ENCODE measurements around the gene XG.
"Not testable (repeated sequence)": the region's sequence is repeated elsewhere in the genome, so short reads cannot be mapped to it uniquely, and the experiment has no call there.

Gene XG

DNA sequence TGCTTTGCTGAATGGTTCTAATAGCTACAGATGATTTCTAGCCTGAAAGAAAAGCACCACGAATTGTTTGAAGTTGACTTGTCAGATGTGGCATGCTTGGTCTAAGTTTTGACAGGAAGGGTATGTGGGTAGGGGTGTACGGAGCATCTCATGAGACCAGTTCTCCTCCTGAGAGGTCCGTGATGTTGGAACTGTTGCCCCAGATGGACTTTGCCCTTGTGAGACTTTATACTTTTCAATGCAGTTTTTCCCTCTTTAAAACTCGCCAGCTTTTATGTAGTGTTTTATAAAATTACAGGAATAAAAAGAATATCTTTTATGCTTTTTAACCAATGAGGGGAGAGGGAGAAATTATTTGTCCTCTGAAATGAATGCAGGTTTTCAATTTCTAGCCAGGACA lies 16.6 kb upstream of the XG start:
- no peak for DNase-seq

DNA sequence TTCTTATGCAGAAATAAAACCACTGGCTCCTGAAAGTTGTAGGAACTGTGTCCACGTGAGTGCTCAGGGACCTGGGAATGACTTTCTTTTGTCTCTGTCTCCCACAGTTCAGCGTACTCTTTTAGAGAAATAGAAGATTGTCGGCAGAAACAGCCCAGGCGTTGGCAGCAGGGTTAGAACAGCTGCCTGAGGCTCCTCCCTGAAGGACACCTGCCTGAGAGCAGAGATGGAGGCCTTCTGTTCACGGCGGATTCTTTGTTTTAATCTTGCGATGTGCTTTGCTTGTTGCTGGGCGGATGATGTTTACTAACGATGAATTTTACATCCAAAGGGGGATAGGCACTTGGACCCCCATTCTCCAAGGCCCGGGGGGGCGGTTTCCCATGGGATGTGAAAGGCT lies 11.2 kb upstream of the XG start:
- no peak for DNase-seq

DNA sequence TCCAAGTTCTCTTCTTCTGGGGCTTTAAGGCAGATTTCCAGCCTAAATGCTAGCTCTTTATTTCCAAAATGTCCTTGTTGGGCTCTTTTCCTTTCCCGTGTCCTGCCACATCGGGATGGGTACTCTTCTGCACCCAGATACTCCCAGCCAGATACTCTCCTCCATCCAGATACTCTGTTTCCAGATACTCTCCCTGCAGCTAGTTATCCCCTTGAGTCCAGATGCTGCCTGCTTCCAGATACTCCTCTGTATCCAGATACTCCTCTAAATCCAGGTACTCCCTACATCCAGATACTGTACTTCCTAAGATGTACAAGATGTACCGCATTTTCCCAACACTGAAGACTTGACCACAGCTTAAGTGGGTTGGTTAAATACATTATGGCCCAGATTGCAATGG lies 10.5 kb upstream of the XG start:
- no peak for DNase-seq

DNA sequence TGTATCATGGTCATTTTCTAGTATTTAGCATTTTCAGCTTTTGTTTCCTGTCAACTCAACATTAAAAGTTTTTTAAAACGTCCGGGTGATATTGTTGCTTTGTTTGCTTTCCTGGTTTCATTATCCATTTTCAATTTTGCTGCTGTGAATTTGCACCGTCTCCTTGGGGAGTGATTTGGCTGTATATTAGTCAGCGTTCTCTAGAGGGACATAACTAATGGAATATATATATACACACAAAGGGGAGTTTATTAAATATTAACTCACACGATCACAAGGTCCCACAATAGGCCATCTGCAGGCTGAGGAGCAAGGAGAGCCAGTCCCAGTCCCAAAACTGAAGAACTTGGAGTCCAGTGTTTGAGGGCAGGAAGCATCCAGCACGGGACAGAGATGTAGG lies 5.6 kb upstream of the XG start:
- DNase-seq: not testable (repeated sequence)

DNA sequence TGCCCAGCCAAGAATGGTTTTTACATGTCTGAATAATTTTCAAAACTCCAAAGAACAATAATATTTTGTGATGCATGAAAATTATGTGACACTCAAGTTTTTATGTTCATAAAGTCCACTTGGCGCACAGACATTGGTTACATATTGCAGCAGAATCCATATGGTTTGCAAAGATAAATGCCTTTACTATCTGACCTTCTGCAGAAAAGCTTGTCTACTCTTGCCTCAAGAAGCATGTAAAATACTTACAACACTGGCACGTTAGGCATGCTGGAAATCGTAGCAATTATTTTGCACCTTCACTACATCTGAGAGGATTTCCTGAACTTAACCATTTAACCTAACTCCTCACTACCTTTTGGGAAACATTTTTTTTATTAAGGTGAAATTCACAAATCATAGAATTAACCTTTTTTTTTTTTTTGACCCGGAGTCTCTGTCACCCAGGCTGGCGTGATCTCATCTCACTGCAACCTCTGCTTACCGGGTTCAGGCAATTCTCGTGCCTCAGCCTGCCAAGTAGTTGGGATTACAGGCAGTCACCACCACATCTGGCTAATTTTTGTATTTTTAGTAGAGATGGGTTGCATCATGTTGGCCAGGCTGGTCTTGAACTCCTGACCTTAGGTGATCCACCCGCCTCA lies 3.5 kb upstream of the XG start:
- DNase-seq: no peak

DNA sequence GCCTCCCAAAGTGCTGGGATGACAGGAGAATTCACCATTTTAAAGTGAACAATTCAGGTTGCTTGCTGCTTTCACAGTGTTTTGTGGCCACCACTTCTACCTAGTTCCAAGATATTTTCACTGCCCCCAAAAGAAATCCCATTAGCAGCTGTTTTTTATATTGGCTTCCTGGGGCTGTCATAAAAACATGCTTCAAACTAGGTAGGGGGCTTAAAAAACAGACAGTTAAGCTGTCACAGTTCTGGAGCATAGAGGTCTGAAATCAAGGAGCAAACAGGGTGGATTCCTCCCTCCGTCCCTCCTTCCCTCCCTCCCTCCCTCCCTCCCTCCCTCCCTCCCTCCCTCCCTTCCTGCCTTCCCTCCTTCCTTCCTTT lies 3.0 kb upstream of the XG start:
- no peak for DNase-seq

DNA sequence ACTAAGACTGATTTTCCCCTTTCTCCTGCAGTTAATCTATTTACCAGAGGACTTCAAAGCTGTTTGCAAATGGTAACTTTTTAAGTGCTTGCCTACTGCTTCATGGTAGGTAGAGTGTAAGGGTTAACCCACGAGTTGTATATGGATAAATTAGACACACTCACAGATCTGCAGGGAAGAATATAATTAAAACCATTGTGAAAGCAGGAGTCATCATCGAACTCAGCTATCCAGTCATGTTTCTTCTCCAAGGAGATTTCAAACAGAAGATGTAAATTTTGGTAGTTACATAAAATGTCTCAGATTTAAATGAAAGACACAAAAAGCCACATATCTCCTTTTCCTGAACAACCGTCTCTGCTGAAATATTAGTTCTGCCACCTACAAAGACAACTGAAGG lies 549 bp upstream of the XG start:
- DNase-seq: no peak

DNA sequence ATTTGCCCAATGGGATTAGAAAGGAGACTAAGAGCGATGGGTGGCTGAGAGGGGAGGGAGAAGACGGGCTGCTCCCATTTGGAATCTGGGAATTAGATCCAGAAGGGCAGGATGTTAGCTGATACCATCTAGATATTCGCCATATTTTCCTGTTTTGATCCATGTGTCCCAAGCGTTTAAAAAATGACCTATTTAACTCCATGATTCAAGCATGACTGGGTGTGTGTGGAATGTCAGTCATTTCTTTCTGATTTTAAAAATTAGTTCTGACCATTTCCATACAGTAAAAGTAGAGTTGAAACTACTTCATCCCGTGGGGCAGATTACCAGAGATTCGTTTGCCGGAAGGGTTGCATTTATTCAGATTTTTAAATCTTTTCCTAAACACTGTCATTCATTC lies 601 bp downstream of the XG start:
- DNase-seq: not testable (repeated sequence)

DNA sequence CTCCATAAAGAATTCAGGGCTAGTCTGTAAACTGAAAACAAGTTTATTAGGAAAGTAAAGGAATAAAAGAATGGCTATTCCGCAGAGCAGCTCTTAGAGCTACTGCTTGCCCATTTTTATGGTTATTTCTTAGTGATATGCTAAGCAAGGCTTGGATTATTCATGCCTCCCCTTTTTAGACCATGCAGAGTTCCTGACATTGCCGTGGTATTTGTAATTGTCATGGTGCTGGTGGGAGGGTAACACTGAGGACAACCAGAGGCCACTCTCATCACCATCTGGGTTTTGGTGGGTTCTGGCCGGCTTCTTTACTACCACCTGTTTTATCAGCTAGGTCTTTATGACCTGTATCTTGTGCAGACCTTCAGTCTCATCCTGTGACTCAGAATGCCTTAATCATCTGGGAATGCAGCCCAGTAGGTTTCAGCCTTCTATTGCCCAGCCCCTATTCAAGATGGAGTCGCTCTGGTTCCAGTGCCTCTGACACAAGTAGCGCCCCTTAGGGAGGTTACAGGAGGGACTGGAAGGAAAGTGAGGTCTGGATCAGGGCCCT lies 3.4 kb downstream of the XG start:
- not testable (repeated sequence) for DNase-seq

DNA sequence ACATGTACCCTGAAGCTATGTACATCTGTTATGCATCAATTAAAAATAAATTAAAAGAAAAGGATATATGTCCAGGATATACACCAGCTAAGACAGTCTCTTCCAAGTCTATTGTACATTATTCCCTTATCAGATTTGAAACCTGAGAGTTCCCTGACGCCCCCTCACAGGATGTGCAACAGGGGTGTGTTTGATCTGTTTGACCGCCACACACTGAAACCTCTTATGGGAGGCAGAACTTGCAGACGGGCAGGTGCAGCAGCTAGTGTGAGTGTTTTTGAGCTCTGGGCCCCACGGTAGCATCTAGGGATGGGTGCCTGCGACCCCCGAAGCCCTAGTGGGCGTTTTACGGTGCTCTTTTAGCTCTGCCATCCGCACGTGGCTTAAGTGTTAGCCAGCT lies 4.7 kb downstream of the XG start:
- DNase-seq: no peak

DNA sequence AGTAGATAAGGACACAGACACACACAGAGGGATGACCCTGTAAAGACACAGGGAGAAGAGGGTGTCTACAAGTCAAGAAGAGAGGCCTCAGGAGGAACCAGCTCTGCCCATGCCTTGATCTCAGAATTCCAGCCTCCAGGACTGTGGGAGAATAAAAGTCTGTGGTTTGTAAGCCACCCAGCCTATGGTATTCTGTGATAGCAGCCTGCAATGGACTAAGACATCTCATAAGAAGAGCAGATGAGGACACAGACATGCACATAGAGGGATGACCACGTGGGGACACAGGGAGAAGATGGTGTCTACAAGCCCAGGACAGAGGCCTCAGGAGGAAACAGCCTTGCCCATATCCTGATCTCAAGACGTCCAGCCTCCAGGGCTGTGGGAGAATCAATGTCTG lies 9.4 kb downstream of the XG start:
- DNase-seq: no peak

DNA sequence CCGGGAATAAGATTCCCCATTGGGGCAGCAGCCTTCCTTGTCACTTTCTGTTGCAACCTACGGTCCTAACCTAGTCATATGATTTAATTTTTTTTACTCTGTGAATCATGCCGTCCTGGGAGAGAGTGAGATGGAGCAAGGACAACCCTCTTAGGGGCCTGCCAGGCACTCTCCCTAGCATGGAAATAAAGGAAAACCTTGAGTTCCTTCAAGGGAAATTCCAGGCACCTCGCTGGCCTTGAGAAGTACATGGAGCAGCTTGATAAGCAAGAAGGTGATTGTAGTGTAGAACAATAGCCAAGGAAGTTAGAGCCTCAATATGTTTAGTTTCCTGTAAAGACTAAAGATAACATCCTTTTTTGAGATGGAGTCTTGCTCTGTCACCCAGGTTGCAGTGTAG lies 10.8 kb downstream of the XG start:
- not testable (repeated sequence) for DNase-seq

DNA sequence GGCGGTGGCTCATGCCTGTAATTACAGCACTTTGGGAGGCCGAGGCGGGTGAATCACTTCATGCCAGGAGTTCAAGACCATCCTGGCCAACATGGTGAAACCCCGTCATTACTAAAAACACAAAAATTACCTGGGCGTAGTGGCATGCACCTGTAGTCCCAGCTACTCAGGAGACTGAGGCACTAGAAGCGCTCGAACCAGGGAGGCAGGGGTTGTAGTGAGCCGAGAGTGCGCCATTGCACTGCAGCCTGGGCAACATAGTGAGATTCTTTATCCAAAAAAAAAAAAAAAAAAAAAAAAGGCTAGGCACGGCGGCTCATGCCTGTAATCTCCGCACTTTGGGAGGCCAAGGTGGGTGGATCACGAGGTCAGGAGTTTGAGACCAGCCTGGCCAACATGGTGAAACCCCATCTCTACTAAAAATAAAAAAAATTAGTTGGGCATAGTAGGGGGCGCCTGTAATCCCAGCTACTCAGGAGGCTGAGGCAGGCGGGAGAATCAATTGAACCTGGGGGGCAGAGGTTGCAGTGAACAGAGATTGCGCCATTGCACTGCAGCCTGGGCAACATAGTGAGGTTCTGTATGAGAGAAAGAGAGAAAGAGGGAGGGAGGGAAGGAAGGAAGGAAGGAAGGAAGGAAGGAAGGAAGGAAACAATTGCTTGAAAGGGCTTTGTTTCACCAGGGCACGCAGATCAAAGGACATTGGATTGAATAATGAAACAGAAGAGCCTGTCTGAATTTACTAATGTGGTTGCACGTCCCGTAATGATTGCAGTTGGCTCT lies 13.1 kb downstream of the XG start:
- DNase-seq: not testable (repeated sequence)

DNA sequence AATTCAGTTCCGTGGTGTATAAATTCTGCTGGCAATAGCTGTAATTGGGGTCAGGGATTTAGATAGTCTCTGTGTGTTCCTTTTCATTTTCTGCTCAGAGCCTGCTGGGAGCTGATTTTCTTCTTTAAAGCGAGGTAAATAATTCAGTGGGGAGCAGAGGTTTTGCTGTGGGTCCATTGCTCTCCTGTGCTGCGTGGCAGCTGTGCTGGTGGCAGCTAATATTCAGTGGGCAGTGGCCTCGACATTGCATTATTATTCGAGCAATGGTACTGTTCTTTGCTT lies 13.7 kb downstream of the XG start:
- no peak for DNase-seq

DNA sequence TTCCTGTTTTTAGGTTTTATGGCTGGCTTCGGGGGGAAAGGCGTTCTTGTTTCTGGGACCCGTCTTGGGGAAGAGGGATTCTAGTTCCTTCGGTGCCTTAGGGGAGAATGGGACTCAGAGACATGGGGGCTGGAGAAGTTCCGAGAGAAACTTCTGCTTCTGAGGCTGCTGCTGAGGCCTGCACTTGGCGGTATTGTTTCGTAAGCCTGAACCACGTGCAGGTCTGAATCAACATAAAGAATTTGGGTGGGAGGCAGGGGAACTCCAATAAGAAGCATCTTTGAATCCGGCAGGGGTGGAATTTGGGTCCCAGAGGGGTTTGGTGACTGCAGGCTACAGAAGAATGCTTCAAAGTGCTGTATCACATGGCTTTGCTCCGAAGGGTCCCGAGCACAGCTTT lies 15.1 kb downstream of the XG start:
- DNase-seq: no peak

DNA sequence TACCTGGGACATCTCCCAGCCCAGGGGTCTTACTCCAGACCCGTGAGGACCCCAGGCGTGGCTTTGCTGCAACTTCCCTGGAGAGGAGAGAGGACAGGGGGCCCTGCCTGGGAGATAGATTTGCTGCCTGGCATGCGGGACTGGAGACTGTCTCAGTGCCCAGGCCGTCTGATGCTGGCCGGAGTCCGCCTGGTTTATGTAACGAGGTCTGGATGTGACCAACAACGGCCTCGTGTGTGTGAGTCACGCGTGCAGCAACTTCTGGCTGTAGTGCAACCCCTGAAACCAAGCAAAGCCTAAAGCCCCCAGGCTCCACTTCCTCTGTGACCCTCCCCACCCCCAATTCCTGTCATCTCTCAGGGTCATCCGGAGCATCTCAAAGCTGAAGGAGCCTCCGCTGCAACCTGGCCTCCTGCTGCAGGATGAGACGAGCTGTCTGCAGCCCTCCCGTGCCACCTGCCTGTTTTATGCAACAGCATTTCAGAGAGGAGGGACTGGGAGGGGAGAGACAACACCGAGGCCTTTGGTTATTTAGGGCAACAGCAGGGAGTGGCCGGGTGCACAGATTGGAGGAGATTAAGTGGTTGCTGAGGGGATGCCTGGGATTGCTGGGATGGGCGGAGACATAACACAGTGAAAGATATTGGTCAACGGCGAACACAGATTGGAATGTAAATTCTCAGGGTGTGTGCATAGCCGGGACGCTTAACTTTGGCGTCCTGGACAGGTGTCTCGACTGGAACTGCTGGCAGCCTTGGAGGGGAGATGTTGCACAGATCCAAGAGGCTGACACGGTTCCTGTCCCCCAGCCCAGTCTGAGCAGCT lies 16.0 kb downstream of the XG start:
- DNase-seq: no peak

DNA sequence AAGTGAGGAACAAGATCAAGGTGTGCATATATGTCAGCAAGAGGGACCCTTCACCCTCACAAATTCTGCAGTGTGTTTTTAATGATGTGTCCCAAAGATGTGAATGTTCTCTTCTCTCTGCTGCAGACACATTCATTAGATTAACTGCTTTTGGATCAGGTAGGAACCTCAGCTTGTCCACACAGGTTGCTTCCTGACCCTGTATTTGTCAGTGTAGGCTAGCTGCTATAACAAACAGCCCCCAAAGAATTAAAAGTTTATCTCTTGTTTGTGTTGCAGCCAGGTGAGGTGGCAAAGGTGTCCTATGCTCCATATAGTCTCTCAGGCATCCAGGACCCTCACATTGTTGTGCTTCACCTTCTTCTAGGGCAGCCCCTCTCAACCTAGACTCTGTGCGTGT lies 17.8 kb downstream of the XG start:
- no peak for DNase-seq

DNA sequence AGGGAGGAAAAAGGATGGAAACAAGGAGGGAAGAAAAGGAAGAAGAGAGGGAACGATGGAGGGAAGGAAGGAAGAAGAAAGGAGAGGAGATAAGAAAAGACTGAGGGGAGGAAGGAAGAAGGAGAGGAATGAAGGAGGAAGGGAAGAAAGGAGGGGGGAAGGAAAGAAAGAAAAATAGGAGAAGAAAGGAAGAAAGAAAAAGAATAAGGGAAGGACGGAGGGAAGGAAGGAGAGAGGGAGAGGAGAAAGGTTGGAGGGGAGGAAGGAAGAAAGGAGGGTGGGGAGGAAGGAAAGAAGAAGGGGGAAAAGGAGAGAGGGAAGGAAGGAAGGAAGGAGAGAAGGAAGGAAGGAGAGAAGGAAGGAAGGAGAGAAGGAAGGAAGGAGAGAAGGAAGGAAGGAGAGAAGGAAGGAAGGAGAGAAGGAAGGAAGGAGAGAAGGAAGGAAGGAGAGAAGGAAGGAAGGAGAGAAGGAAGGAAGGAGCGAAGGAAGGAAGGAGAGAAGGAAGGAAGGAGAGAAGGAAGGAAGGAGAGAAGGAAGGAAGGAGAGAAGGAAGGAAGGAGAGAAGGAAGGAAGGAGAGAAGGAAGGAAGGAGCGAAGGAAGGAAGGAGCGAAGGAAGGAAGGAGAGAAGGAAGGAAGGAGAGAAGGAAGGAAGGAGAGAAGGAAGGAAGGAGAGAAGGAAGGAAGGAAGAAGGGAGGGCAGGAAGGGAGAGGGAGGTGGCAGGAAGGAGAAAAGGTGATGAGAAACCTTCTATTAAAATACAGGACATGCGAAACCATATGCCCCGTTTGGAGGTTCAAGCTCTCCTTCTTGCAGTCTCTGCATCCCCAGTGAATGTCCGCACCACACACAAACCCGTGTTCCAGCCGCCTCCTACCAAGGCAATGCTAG lies 21.6 kb downstream of the XG start:
- DNase-seq: not testable (repeated sequence)

DNA sequence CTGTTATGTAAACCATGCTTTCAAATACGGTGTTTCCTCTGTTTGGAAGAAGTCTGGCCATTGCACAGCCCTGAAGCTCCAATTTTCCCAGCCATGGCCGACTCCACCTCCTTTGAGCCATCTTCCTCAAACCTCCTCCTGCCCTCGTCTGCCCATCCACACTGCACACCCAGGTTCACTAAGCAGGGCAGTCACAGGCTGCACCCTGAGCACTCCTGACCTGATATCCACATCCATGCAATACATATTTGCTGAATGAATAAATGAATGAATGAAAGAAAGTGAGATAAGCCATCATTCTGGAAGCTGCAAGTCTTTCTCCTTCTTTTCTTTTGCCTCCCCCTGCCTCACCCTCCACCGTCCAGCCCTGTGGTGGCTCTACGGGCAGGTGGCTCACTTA lies 22.2 kb downstream of the XG start:
- DNase-seq: no peak

DNA sequence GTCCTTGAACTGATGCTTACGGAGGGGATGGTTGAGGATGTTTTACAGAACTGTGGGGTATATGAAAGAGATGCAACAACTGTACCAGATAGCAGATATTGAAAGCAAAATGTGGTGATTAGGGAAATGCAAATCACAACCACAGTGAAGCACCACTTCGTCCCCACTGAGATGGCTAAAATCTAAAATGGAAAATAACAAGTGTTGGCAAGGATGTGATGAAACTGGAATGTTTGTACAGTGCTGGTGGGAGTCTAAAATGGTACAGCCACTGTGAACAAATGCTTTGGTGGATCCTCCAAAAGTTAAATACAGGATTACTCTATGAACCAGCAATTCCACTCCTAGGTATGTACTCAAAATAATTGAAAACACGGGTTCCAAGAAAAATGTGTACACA lies 22.9 kb downstream of the XG start:
- no peak for DNase-seq

DNA sequence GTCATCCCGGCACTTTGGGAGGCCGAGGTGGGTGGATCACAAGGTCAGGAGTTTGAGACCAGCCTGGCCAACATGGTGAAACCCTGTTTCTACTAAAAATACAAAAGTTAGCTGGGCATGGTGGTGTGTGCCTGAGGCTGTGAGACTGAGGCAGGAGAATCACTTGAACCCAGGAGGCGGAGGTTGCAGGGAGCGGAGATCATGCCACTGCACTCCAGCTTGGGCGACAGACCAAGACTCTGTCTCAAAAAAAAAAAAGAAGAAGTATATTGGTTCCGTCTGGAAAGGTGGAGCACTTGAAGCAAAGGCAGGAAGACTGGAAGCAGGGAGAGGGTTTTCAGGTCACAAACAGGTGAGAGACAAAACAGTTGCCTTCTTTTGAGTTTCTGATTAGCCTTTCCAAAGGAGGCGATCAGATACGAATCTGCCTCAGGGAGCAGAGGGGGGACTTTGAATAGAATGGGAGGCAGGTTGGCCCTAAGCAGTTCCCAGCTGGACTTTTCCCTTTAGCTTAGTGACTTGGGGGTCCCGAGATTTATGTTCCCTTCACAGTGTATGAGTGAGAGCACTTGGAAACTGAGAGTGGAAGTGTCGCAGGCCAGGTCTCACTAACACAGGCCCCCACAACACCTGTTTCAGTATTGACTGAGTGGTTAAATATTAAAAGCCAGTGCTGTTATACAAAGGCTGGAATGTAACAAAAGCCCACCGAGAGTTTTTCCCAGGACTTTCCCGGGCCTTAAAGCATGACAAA lies 28.8 kb downstream of the XG start:
- DNase-seq: not testable (repeated sequence)

DNA sequence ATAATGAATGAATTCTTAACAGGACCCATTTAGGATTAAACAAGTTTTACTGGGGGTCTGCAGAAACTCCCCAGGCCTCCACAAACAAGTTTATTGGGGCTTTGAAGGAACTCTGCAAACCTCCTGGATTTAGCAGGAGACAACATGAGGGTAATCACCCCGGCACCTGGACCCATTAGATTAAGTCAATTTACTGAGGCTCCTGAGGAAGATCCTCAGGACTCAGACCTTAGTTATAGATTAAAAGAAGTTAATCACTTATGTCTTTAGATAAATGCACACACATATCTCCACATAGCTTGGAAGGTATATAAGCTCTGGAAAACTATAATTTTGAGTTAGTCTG lies 29.4 kb downstream of the XG start:
- DNase-seq: no peak
